ENCODE measurements around the gene SSBP3.

SSBP3 gene

DNA sequence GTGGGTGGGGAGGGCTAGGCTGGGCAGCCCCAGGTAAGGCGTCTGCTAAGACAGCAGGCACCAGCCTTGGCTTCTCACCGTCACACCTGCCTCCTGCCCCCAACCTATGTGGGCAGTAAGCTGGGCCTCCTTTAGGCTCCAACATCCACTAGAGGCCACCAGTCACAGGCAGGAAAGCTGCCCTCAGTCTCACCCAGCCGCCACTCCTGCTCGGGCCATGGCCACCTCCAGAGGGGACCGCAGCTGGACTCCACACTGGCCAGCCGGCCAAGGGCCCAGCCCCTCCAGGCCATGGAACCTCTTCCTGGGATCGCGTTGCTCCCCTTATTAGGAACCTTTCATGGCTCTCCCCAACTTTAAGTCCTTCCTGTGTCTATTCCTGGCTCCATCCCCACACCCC is 131.7 kb downstream of the SSBP3 start:
- Histone ChIP-seq H3K79me2 (ENCODE audit: low read length) (no peaks in the 10 kb centered on the region), H3K27me3 (ENCODE audit: low read depth, low read length) (no peaks in the 10 kb centered on the region), H3K36me3 (replicated peaks; ENCODE audit: low read depth, low read length) (no peaks in the 10 kb centered on the region), H3K4me1 (ENCODE audit: low read length) (peaks cover 13% of the 10 kb centered on the region), H3K9ac (ENCODE audit: low read length) (no peak overlapping the region), H3K4me3 (ENCODE audit: low read length) (no peak overlapping the region), H3K27ac (ENCODE audit: low read length) (no peak overlapping the region), H4K20me1 (ENCODE audit: insufficient read depth, low read length) (no peaks in the 10 kb centered on the region), H2AFZ (ENCODE audit: low read depth, low read length) (no peak overlapping the region), H3K9me3 (ENCODE audit: insufficient read depth, low read length) (no peaks in the 10 kb centered on the region), H3K4me2 (ENCODE audit: low read length) (no peak overlapping the region)
- TF ChIP-seq EZH2phosphoT487 (IDR thresholded peaks at IDR 0.05; ENCODE audit: low read depth) = no peak
- TF ChIP-seq, protein P1, sequence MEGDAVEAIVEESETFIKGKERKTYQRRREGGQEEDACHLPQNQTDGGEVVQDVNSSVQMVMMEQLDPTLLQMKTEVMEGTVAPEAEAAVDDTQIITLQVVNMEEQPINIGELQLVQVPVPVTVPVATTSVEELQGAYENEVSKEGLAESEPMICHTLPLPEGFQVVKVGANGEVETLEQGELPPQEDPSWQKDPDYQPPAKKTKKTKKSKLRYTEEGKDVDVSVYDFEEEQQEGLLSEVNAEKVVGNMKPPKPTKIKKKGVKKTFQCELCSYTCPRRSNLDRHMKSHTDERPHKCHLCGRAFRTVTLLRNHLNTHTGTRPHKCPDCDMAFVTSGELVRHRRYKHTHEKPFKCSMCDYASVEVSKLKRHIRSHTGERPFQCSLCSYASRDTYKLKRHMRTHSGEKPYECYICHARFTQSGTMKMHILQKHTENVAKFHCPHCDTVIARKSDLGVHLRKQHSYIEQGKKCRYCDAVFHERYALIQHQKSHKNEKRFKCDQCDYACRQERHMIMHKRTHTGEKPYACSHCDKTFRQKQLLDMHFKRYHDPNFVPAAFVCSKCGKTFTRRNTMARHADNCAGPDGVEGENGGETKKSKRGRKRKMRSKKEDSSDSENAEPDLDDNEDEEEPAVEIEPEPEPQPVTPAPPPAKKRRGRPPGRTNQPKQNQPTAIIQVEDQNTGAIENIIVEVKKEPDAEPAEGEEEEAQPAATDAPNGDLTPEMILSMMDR (IDR thresholded peaks at IDR 0.05; ENCODE audit: low read depth, low read length) = no peak

DNA sequence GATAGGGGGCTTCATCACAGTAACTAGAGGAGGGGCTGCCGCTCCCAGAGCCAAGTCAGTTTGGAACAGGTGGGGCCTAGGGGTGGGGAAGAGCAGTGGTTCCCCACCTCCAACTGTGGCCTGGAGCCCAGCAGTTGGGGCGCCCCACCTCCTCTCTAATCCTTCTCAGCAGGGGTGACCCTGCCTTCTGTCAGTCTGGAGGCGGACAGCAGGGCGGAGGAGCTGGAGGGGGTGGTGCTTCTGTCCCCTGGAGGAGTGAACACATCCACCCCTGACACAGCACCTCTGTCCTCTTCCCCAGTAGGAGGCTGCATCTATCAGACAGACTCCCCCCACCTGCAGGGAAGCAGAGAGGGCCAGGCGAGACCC is 132.4 kb downstream of the SSBP3 start:
- H3K9me3 ChIP-seq (ENCODE audit: insufficient read depth, low read length) = no peaks in the 10 kb centered on the region
- H3K4me2 ChIP-seq (ENCODE audit: low read length) = no peak overlapping the region
- no peak overlapping the region for H3K4me3 ChIP-seq (ENCODE audit: low read length)
- H3K27ac ChIP-seq (ENCODE audit: low read length) = no peak overlapping the region
- H3K27me3 ChIP-seq (ENCODE audit: low read depth, low read length) = no peaks in the 10 kb centered on the region
- no peak overlapping the region for H3K9ac ChIP-seq (ENCODE audit: low read length)
- H3K36me3 ChIP-seq (replicated peaks; ENCODE audit: low read depth, low read length) = no peaks in the 10 kb centered on the region
- H2AFZ ChIP-seq (ENCODE audit: low read depth, low read length) = no peak overlapping the region
- no peaks in the 10 kb centered on the region for H3K79me2 ChIP-seq (ENCODE audit: low read length)
- peaks cover 13% of the 10 kb centered on the region for H3K4me1 ChIP-seq (ENCODE audit: low read length)
- no peaks in the 10 kb centered on the region for H4K20me1 ChIP-seq (ENCODE audit: insufficient read depth, low read length)
- TF ChIP-seq, protein P1 (IDR thresholded peaks at IDR 0.05; ENCODE audit: low read depth, low read length) = no peak
- TF ChIP-seq EZH2phosphoT487 (IDR thresholded peaks at IDR 0.05; ENCODE audit: low read depth) = no peak

DNA sequence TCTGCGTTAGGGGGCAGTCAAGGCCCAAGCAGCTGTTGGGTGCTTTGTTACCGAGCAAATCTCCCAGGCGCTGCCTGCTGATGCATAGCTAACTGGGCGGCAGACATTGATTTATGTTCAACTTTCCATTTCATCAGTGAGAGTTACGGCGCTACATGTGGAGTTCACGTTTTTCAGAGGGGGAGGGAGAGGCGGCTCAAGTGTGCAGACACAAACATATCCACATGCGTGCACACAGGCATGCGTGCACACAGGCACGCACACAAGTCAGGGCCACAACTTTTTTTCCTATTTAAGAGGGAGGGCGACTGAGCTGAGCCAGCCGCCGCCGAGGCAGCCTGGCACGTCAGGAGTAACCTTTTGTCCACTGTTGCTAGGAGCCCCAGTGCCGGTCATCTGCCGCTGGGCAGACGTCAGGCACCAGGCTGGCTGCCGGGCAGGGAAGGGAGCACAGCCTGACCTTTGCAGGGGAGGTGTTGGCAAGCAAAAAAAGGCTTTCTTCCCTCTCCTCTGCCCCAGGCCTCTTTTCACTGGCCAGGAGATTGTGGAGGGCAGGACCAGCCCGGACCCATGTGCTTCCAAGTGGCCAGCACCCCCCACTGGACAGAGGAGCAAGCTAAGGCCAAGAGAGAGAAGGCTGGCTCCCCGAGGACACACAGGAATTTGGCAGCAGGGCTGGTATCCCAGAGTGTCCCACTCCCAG is 133.0 kb downstream of the SSBP3 start:
- no peak overlapping the region for H3K9ac ChIP-seq (ENCODE audit: low read length)
- H3K27ac ChIP-seq (ENCODE audit: low read length) = no peak overlapping the region
- H2AFZ ChIP-seq (ENCODE audit: low read depth, low read length) = peak overlapping the region; percentile 36; the same call in 1 of the 2 replicates

DNA sequence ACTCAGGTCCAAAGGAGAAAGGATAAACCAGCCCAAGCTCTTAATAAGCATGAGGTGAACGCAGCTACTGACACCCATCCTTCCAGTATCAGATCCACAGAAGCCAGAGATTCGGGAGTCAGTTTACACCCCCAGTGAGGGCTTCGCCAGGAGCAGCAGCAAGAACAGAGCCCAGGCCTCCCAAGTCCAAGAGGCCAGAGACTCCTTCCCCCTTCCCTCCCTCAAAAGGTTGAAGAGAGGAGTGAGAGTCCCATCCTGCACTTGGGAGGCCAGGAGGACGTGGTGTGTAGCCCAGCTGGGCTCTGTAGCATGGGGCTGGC is 133.5 kb downstream of the SSBP3 start:
- TF ChIP-seq, protein P1 (IDR thresholded peaks at IDR 0.05; ENCODE audit: low read depth, low read length) = no peak; the same call in none of the 2 replicates
- no peak for TF ChIP-seq EZH2phosphoT487 (IDR thresholded peaks at IDR 0.05; ENCODE audit: low read depth)
- Histone ChIP-seq H3K27ac (ENCODE audit: low read length) (no peak overlapping the region), H3K9me3 (ENCODE audit: insufficient read depth, low read length) (no peaks in the 10 kb centered on the region), H3K4me3 (ENCODE audit: low read length) (peak overlapping the region; percentile 59), H3K4me1 (ENCODE audit: low read length) (peaks cover 13% of the 10 kb centered on the region), H4K20me1 (ENCODE audit: insufficient read depth, low read length) (no peaks in the 10 kb centered on the region), H3K4me2 (ENCODE audit: low read length) (peak overlapping the region; percentile 61), H3K9ac (ENCODE audit: low read length) (no peak overlapping the region), H3K27me3 (ENCODE audit: low read depth, low read length) (no peaks in the 10 kb centered on the region), H3K79me2 (ENCODE audit: low read length) (no peaks in the 10 kb centered on the region), H2AFZ (ENCODE audit: low read depth, low read length) (peak overlapping the region; percentile 44; the same call in 1 of the 2 replicates), H3K36me3 (replicated peaks; ENCODE audit: low read depth, low read length) (no peaks in the 10 kb centered on the region)

More for the DNA sequence above, 133.0 kb downstream of the SSBP3 start:
- Histone ChIP-seq H3K4me1 (ENCODE audit: low read length) (peaks cover 13% of the 10 kb centered on the region), H4K20me1 (ENCODE audit: insufficient read depth, low read length) (no peaks in the 10 kb centered on the region), H3K79me2 (ENCODE audit: low read length) (no peaks in the 10 kb centered on the region), H3K4me3 (ENCODE audit: low read length) (peak overlapping the region; percentile 59), H3K36me3 (replicated peaks; ENCODE audit: low read depth, low read length) (no peaks in the 10 kb centered on the region), H3K4me2 (ENCODE audit: low read length) (peak overlapping the region; percentile 61), H3K9me3 (ENCODE audit: insufficient read depth, low read length) (no peaks in the 10 kb centered on the region), H3K27me3 (ENCODE audit: low read depth, low read length) (no peaks in the 10 kb centered on the region)
- TF ChIP-seq, protein P1 (IDR thresholded peaks at IDR 0.05; ENCODE audit: low read depth, low read length) = 0 out of 2 replicates have a peak, but pooled peaks have one; percentile 63
- TF ChIP-seq EZH2phosphoT487 (IDR thresholded peaks at IDR 0.05; ENCODE audit: low read depth) = no peak
